ENCODE data around the gene ETV6.

ETV6 gene

DNA sequence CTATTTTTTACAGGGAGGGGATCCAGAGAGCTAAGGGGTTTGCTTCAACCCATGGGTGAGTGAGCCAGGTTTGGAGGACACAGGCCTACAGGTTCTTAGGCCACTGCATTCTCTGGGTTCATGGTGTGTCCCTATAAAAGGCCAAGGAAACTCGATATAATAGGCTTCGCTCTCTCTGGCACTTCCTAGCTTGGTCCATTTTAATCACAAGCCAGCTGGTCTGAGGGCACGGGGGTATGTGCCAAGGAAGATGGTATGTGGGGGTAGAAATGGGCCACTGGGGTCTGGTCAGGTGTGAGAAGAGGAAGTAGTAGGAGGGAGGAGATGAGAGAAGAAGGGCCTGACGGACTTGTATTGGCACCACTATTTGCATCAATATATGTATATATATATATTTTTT lies 4.9 kb downstream of the ETV6 start:
- no peak for DNase-seq (ENCODE audit: low spot score)
- TF ChIP-seq, protein P1, sequence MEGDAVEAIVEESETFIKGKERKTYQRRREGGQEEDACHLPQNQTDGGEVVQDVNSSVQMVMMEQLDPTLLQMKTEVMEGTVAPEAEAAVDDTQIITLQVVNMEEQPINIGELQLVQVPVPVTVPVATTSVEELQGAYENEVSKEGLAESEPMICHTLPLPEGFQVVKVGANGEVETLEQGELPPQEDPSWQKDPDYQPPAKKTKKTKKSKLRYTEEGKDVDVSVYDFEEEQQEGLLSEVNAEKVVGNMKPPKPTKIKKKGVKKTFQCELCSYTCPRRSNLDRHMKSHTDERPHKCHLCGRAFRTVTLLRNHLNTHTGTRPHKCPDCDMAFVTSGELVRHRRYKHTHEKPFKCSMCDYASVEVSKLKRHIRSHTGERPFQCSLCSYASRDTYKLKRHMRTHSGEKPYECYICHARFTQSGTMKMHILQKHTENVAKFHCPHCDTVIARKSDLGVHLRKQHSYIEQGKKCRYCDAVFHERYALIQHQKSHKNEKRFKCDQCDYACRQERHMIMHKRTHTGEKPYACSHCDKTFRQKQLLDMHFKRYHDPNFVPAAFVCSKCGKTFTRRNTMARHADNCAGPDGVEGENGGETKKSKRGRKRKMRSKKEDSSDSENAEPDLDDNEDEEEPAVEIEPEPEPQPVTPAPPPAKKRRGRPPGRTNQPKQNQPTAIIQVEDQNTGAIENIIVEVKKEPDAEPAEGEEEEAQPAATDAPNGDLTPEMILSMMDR (IDR thresholded peaks at IDR 0.05; ENCODE audit: extremely low read depth, missing control alignments), result no peak

DNA sequence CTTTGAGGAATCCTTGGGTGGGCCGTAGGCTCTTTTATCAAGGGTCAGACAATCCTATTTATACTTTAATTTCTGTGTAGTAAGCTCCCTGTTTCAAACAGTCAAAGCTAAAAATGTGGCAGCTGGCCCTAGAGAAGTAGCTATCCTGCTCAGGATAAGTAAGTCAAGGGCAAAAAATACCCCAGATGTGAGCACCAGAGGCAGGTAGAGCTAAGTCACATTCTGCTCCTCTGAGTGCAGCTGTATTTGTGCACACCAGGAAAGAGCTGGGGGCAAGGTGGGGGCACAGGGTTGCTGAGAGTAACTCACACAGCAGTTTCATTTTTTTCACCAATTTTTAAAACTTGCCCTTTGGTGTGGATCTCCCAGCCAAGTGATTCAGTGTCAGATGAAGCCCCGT lies 5.3 kb downstream of the ETV6 start:
- no peak for DNase-seq (ENCODE audit: low spot score)
- TF ChIP-seq, protein P1 (IDR thresholded peaks at IDR 0.05; ENCODE audit: extremely low read depth, missing control alignments), result no peak

DNA sequence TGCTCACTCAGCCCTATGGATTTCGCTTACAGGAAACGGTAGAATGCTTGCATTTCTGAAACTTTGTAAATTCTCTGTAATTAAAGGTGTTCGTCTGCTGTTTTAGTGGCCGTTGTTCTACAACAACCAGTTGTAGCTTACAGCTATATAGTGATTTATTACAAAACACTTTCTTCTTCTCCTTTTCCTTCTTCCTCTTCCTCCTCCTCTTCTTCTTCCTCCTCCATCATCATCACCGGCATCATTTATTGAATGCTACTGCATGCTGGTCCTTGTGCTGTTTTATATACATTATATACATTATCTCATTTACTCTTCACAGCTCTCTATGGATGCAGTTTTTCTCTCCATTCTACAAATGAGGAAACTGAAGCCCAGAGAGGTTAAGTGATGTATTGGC lies 6.4 kb downstream of the ETV6 start:
- TF ChIP-seq, protein P1 (IDR thresholded peaks at IDR 0.05; ENCODE audit: extremely low read depth, missing control alignments), result no peak
- DNase-seq (ENCODE audit: low spot score), result no peak

DNA sequence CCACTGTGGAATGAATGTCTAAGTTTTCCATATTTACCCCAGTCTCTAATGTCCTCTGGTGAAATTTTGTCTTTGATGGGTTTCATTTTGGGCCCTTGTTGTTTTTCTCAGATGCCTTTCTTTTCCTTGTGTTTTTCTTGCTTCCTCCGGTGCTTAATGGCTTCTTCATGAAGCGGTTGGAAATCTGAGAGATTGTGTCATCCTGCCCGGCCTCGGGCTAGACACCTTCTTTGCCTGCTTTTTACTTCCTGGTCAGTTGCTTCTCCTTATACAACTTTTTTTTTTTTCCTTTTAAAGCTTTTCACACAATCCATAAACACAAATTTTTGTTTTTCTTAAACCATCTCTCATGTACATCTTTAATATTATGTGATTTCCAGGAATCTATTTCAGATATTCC lies 7.1 kb downstream of the ETV6 start:
- no peak for DNase-seq (ENCODE audit: low spot score)
- TF ChIP-seq, protein P1 (IDR thresholded peaks at IDR 0.05; ENCODE audit: extremely low read depth, missing control alignments), result no peak

DNA sequence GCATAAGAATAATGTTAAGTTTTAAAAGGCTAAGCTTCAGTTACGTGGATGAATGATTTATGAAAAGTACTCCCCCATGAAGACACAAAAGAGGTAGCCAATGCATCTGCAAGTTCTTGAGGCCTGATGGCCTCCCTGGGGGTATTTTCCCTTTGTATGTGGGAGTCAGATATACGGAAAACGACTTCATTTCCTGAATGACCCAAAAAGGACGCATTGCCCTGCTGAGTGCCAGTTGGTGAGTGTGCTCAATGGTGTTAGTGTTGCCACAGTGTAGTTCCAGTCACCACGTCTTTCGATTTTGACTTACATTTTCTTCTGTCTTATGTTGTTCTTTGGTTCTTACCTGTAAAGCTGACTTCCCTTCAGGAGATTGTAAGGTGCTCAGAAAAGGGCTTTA lies 8.0 kb downstream of the ETV6 start:
- TF ChIP-seq, protein P1 (IDR thresholded peaks at IDR 0.05; ENCODE audit: extremely low read depth, missing control alignments), result no peak
- DNase-seq (ENCODE audit: low spot score), result no peak

DNA sequence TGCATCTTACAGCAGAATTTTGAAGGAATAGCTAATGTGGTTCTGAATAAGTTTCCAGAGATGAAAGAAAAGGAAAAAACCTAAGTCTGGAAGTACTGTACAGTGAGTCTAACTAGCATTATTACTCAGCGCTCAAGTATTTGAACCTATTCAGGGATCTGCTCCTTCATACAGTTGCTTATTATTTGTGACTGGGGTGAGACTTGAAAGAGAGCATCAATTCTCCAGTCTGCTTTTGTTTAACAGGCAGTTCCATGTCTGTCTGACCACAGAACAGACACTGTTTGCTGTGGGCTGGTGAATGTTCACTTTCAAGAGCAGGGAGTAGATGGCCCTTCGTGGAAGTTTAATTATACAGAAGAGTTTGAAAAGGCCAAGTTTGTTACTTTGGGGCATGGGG lies 9.3 kb downstream of the ETV6 start:
- DNase-seq (ENCODE audit: low spot score), result no peak
- TF ChIP-seq, protein P1 (IDR thresholded peaks at IDR 0.05; ENCODE audit: extremely low read depth, missing control alignments), result no peak

DNA sequence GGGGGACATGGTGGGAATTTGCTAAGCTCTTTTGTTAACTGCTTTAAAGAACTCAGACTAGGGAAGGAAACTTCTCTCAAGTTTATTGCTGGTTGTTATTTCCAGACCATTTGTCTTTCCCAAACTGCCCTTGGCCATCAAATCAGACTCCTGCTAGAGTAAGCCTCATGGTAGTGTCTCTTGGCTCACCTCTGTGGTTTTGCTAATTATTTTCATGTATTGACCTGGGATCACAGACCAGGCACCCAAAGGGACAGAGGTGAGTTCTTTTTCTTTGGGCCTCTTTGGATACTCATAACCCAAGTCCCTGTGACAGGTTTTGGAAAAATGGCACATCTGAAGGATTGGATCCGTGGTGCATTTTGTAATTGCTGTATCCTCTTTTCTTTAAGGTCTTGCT lies 11.2 kb downstream of the ETV6 start:
- DNase-seq (ENCODE audit: low spot score), result no peak
- TF ChIP-seq, protein P1 (IDR thresholded peaks at IDR 0.05; ENCODE audit: extremely low read depth, missing control alignments), result no peak
